Activated CD8-positive, alpha-beta memory T cell treated with anti-CD3 and anti-CD28 coated beads, Interleukin-2, amount 50 U/mL, for 48 hours (primary cell): ENCODE data around the gene TIMM8B.
"Not testable (repeated sequence)": the region's sequence is repeated elsewhere in the genome, so short reads cannot be mapped to it uniquely, and the experiment has no call there.

Source experiments
- DNase-seq: peaks from one replicate; pipeline ENCODE4 v3.0.0-alpha.2; 2020

Gene TIMM8B

GRCh38 chr11:112086422-112087191 lies at the start of gene TIMM8B, which contains the start of gene SDHD:
Gene TIMM8B (minus strand): TSS chr11:112086756. CDS start chr11:112086723, 33 bp downstream.
Gene SDHD (plus strand): TSS chr11:112086873. CDS start chr11:112086908, 35 bp downstream.
- peak; percentile 96 for DNase-seq

GRCh38 chr11:112134473-112134872 lies 47.9 kb upstream of the TIMM8B start:
- DNase-seq = no peak

- no peak for DNase-seq
Observed at GRCh38 chr11:112132737-112133136, 46.2 kb upstream of the TIMM8B start.

- DNase-seq = no peak
Observed at GRCh38 chr11:112129656-112130055, 43.1 kb upstream of the TIMM8B start.

- no peak for DNase-seq
Observed at GRCh38 chr11:112128483-112129121, 42.0 kb upstream of the TIMM8B start.

- no peak for DNase-seq
Observed at GRCh38 chr11:112127056-112127455, 40.5 kb upstream of the TIMM8B start.

GRCh38 chr11:112123129-112123528 lies 36.6 kb upstream of the TIMM8B start:
- no peak for DNase-seq

GRCh38 chr11:112121981-112122615 lies 35.5 kb upstream of the TIMM8B start:
- DNase-seq = no peak

- DNase-seq = no peak
Observed at GRCh38 chr11:112118176-112118575, 31.6 kb upstream of the TIMM8B start.

GRCh38 chr11:112115386-112115785 lies 28.8 kb upstream of the TIMM8B start:
- no peak for DNase-seq

GRCh38 chr11:112114460-112114859 lies 27.9 kb upstream of the TIMM8B start:
- no peak for DNase-seq

GRCh38 chr11:112113539-112114457 lies 27.2 kb upstream of the TIMM8B start:
- no peak for DNase-seq

GRCh38 chr11:112106070-112106469 lies 19.5 kb upstream of the TIMM8B start:
- no peak for DNase-seq

GRCh38 chr11:112103446-112103845 lies 16.9 kb upstream of the TIMM8B start:
- no peak for DNase-seq

- DNase-seq = no peak
Observed at GRCh38 chr11:112100462-112100861, 13.9 kb upstream of the TIMM8B start.

GRCh38 chr11:112097734-112098528 lies 11.4 kb upstream of the TIMM8B start:
- DNase-seq = no peak

- no peak for DNase-seq
Observed at GRCh38 chr11:112096194-112096593, 9.6 kb upstream of the TIMM8B start.

- DNase-seq = not testable (repeated sequence)
Observed at GRCh38 chr11:112095302-112095701, 8.7 kb upstream of the TIMM8B start.

- no peak for DNase-seq
Observed at GRCh38 chr11:112087212-112087611, 656 bp upstream of the TIMM8B start.

GRCh38 chr11:112085822-112086421 lies 634 bp downstream of the TIMM8B start:
- peak; percentile 73 for DNase-seq

GRCh38 chr11:112082729-112083128 lies 3.8 kb downstream of the TIMM8B start:
- no peak for DNase-seq
